ENCODE measurements around the gene EXT2. TPM values are rescaled to one million over a fixed set of nuclear protein-coding genes. Genes with fewer than 3 reads are reported as not detected.

The EXT2 gene
- total RNA-seq, 1 experiment from 2014 or later, result 42.9 TPM

GRCh38 chr11:44212128-44212527, 116.7 kb downstream of the EXT2 start:
- Mint-ChIP-seq H3K4me1 (peaks cover 0 to 3% of the 10 kb centered on the region in 2 experiments; a peak in 1 of 4 replicates), H3K27me3 (ENCODE audit: low read depth) (no peaks in the 10 kb centered on the region)
- H4K20me1 ChIP-seq (ENCODE audit: control insufficient read depth, insufficient read depth, insufficient read length), result no peaks in the 10 kb centered on the region

More at GRCh38 chr11:44212128-44212527, 116.7 kb downstream of the EXT2 start:
- Histone ChIP-seq H3K4me2 (ENCODE audit: insufficient read depth, insufficient read length, low read length) (no peak overlapping the region), H2BK5ac (ENCODE audit: insufficient read length, low read length) (no peak overlapping the region), H3K9me3 (ENCODE audit: control insufficient read depth, low read depth, low read length) (no peaks in the 10 kb centered on the region), H2BK20ac (ENCODE audit: low read depth, low read length, poor library complexity, severe bottlenecking) (no peak overlapping the region), H3K79me2 (ENCODE audit: insufficient read depth, low read length) (no peaks in the 10 kb centered on the region), H3K23me2 (ENCODE audit: insufficient read length, low read depth, low read length, poor library complexity, severe bottlenecking) (no peaks in the 10 kb centered on the region), H3K27ac (ENCODE audit: insufficient read length, low read depth, low read length) (no peak overlapping the region), H2AK5ac (ENCODE audit: insufficient read length, low read length) (no peak overlapping the region), H3K4ac (ENCODE audit: low read depth, low read length) (no peak overlapping the region), H2AFZ (ENCODE audit: low read length) (no peak overlapping the region), H3K23ac (ENCODE audit: insufficient read length, low read depth, low read length) (no peak overlapping the region), H4K8ac (replicated peaks; ENCODE audit: insufficient read length, low read depth, low read length) (no peak overlapping the region), H3K14ac (ENCODE audit: insufficient read depth, low read length) (no peak overlapping the region), H3K27me3 (ENCODE audit: insufficient read depth, low read length) (no peaks in the 10 kb centered on the region), H3K4me1 (ENCODE audit: insufficient read depth, low read length) (no peaks in the 10 kb centered on the region), H3T11ph (ENCODE audit: low read length) (no peak overlapping the region), H2BK120ac (ENCODE audit: low read depth, low read length, poor library complexity, severe bottlenecking) (no peak overlapping the region), H3K18ac (ENCODE audit: insufficient read length, low read depth, low read length) (no peak overlapping the region), H3K56ac (ENCODE audit: insufficient read length, low read depth, low read length) (no peak overlapping the region), H2BK15ac (ENCODE audit: low read depth, low read length) (no peak overlapping the region), H3K79me1 (ENCODE audit: insufficient read depth, low read depth, low read length, poor library complexity, severe bottlenecking) (no peaks in the 10 kb centered on the region), H4K5ac (ENCODE audit: insufficient read length, low read depth, low read length) (no peak overlapping the region), H4K91ac (ENCODE audit: insufficient read length, low read depth, low read length) (no peak overlapping the region), H3K9ac (ENCODE audit: extremely low read depth, insufficient read length, low read length) (no peak overlapping the region), H2BK12ac (ENCODE audit: insufficient read length, low read depth, low read length) (no peak overlapping the region)
- Mint-ChIP-seq H3K36me3 (ENCODE audit: insufficient read depth in 1 of 3, low read depth in 3 of 3) (peaks cover 4 to 6% (median 6%) of the 10 kb centered on the region in 3 experiments; a peak in 6 of 7 replicates), H3K27ac (no peak overlapping the region), H3K9me3 (peaks cover 5% of the 10 kb centered on the region in 2 experiments; a peak in 3 of 5 replicates), H3K4me3 (no peak overlapping the region)
- WGBS (ENCODE audit: extremely low coverage, insufficient read length, low lambda C conversion rate), result no CpG with 5 or more reads among the region's 6 CpGs
- no peak for DNase-seq
- TF ChIP-seq CTCF (conservative IDR thresholded peaks at IDR 0.05), result no peak
